Measurements from ENCODE around the gene STK17B.

The STK17B gene

DNA sequence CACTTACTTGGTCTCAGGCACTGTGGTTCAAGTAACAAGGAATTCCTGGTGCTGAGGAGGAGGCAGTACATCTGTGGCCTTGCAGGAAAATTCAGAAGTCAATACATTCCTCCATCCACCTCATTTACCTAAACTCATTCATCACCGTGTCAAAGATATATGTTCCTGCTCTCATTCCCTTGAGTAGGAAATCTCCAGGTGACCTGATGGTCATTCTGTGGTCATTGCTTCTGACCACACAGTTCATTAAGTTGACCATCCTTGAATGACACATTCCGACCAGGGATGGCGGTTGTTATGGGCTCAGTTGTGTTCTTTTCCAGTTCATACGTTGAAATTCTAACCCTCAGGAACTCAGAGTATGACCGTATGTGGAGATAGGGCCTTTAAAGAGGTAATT is 2.1 kb upstream of the STK17B start:
- H3K4me3 ChIP-seq (ENCODE audit: low read depth, low read length), result no peak overlapping the region
- no peak for DNase-seq (ENCODE audit: low read depth)
- TF ChIP-seq POLR2A (IDR thresholded peaks at IDR 0.05; ENCODE audit: extremely low read depth, insufficient read length) (no peak), MAX (IDR thresholded peaks at IDR 0.05; ENCODE audit: low read depth, low read length) (no peak)

- H3K4me3 ChIP-seq (ENCODE audit: low read depth, low read length), result no peak overlapping the region
- no peak for TF ChIP-seq MAX (IDR thresholded peaks at IDR 0.05; ENCODE audit: low read depth, low read length)
- no peak for TF ChIP-seq CTCF (IDR thresholded peaks at IDR 0.05; ENCODE audit: low read depth, low read length)
- TF ChIP-seq MYC (IDR thresholded peaks at IDR 0.05; ENCODE audit: low read depth, low read length), result no peak
- TF ChIP-seq POLR2A (IDR thresholded peaks at IDR 0.05; ENCODE audit: extremely low read depth, insufficient read length), result no peak
- DNase-seq (ENCODE audit: low read depth), result no peak
These were observed 1.6 kb upstream of the STK17B start for GRCh38 chr2:196172951-196173350.

DNA sequence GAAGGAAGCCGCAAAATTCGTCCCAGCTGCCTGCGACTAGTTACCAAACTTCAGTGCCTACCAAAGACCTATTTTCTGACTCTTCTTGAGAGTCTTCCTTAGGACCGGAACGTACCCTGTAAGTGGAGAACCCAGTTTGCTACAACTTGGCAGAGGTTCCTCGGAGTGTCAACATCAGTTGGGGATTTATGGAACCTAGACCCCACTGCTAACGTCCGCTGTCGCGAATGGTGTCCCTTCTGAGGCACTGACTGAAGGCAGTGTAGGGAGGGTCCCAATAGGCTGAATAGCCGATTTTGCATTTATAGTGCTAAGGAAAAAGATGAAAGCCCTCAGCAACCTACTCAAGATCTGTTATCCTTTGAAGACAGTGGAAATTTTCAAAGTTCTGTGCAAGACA is 568 bp upstream of the STK17B start:
- no peak for DNase-seq (ENCODE audit: low read depth)
- peak overlapping the region; percentile 72 for H3K4me3 ChIP-seq (ENCODE audit: low read depth, low read length)
- TF ChIP-seq POLR2A (IDR thresholded peaks at IDR 0.05; ENCODE audit: extremely low read depth, insufficient read length) (no peak), MAX (IDR thresholded peaks at IDR 0.05; ENCODE audit: low read depth, low read length) (no peak), MYC (IDR thresholded peaks at IDR 0.05; ENCODE audit: low read depth, low read length) (no peak), CTCF (IDR thresholded peaks at IDR 0.05; ENCODE audit: low read depth, low read length) (no peak)

DNA sequence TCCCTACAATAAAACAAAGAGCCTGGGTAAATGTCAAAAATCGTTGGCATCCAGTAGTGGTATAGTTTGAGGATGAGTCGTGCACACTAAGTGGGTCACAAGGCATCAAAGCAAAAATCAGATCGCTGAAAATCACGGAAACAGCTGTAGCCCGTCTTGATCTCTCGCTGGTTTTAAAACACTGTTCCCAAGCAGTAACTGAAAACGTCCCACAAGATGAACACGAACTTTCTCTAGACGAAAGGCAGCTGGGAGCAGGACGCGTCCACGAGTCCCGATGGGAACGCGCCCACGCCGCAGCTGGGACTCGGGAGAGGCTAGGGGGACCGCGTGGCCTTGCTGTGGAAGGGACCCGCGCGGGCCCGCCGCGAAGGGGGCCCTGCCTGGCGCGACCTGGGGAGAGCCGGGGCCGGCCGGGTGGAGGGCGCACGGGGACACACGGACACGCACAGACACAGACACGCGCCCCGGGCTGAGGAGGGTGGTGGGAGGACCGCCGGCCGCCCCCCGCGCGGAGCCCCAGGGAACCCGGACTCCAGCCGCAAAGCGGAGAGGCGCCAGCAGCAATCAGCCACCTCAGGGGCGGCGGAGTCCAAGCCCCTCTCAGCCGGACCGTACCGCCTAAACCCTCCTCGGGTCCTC is 651 bp downstream of the STK17B start:
- peak; percentile 66 for DNase-seq (ENCODE audit: low read depth)
- TF ChIP-seq MYC (IDR thresholded peaks at IDR 0.05; ENCODE audit: low read depth, low read length), result no peak
- TF ChIP-seq MAX (IDR thresholded peaks at IDR 0.05; ENCODE audit: low read depth, low read length), result 0 out of 2 replicates have a peak, but pooled peaks have one; percentile 2
- peak overlapping the region; percentile 74 for H3K4me3 ChIP-seq (ENCODE audit: low read depth, low read length)

GRCh38 chr2:196170213-196170605 is 1.2 kb downstream of the STK17B start:
- no peak for TF ChIP-seq MYC (IDR thresholded peaks at IDR 0.05; ENCODE audit: low read depth, low read length)
- TF ChIP-seq MAX (IDR thresholded peaks at IDR 0.05; ENCODE audit: low read depth, low read length), result no peak
- TF ChIP-seq CTCF (IDR thresholded peaks at IDR 0.05; ENCODE audit: low read depth, low read length), result no peak
- no peak for TF ChIP-seq POLR2A (IDR thresholded peaks at IDR 0.05; ENCODE audit: extremely low read depth, insufficient read length)
- peak overlapping the region; percentile 74 for H3K4me3 ChIP-seq (ENCODE audit: low read depth, low read length)
- DNase-seq (ENCODE audit: low read depth), result peak; percentile 86

DNA sequence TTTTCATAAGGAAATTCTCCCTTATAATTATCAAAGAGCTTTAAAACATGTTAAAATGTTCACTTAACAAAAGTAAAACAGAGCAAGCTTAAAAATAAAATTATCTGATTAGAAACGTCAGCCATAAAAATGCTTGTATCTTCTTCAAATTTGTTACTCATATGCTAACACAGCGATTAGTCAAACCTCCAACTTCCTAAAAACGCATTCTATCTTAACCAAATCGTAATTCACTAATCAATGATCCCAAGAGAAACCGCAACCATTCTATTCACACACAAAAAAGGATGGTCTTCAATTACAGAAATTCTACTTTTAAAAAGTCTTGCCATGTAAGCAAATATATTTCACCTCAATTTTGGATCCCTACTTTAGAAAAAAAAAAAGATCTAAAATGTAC is 1.9 kb downstream of the STK17B start:
- H3K4me3 ChIP-seq (ENCODE audit: low read depth, low read length), result peak overlapping the region; percentile 74
- DNase-seq (ENCODE audit: low read depth), result peak; percentile 60
- no peak for TF ChIP-seq MAX (IDR thresholded peaks at IDR 0.05; ENCODE audit: low read depth, low read length)
- no peak for TF ChIP-seq POLR2A (IDR thresholded peaks at IDR 0.05; ENCODE audit: extremely low read depth, insufficient read length)
- TF ChIP-seq CTCF (IDR thresholded peaks at IDR 0.05; ENCODE audit: low read depth, low read length), result no peak

Measured in NB4 (cell line).